GM23338 (cell line): Measurements from ENCODE around the gene CFB.

Experiments used
- CREB1 ChIP-seq: fragments of 250-450 bp; sonication (Bioruptor Pico); IDR thresholded peaks from 2 replicates; pipeline ENCODE4 v1.5.0; 2020; ENCODE audit warnings: low read depth, mild to moderate bottlenecking, moderate library complexity
- CTCF ChIP-seq, 2 experiments: fragments of 200-600 bp in 1 of 2; sonication (generic) in 1 of 2; conservative IDR thresholded peaks; 2 replicates each; pipeline versions ENCODE4 v1.5.1 to v1.6.1; 2016 to 2017; ENCODE audit warnings: antibody characterized with exemption in 2 of 2, low read depth in 2 of 2, mild to moderate bottlenecking in 2 of 2, moderate library complexity in 1 of 2
- EZH2 ChIP-seq: fragments of 200-600 bp; sonication (generic); IDR thresholded peaks from one replicate; pipeline ENCODE4 v1.8.0; 2017; ENCODE audit warnings: antibody characterized with exemption, mild to moderate bottlenecking, low read depth; ENCODE audit not compliant: unreplicated experiment
- EZH2phosphoT487 ChIP-seq: fragments of 200-600 bp; sonication (generic); IDR thresholded peaks from one replicate; pipeline ENCODE4 v1.8.1; 2018; ENCODE audit warnings: antibody characterized with exemption; ENCODE audit not compliant: unreplicated experiment
- JUNB ChIP-seq: IDR thresholded peaks from one replicate; pipeline ENCODE4 v1.6.1; 2016; ENCODE audit warnings: antibody characterized with exemption; ENCODE audit not compliant: unreplicated experiment
- POLR2AphosphoS5 ChIP-seq: IDR thresholded peaks from 2 replicates; pipeline ENCODE4 v1.6.1; 2016; ENCODE audit warnings: antibody characterized with exemption, low read depth
- ZNF114 ChIP-seq: fragments of 250-450 bp; sonication (Bioruptor Pico); IDR thresholded peaks from 2 replicates; pipeline ENCODE4 v1.5.0; 2020; ENCODE audit warnings: mild to moderate bottlenecking, moderate library complexity
- TF ChIP-seq, protein P1 (sequence below): IDR thresholded peaks from one replicate; pipeline ENCODE4 v1.6.1; 2018; ENCODE audit warnings: antibody characterized with exemption; ENCODE audit not compliant: unreplicated experiment
- TF ChIP-seq, protein P2 (sequence below): fragments of 250-450 bp; sonication (Bioruptor Pico); IDR thresholded peaks from 2 replicates; pipeline ENCODE4 v1.5.0; 2020; ENCODE audit warnings: mild to moderate bottlenecking, moderate library complexity

DNA sequence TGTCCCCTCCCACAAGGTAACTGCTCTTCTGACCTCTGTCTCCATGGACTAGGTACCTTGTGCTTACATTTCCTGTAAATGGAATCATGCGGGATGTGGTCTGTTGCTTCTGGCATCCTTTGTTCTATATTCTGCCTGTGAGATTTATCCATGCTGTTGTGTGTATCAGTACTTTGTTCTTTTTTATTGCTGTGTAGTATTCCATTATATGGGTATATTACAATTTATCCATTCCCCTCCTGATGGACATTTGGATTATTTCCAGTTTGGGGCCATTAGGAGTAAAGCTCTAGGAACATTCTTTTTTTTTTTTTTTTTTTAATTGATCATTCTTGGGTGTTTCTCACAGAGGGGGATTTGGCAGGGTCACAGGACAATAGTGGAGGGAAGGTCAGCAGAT, 14.9 kb upstream of the CFB start:
- TF ChIP-seq EZH2: no peak
- no peak for TF ChIP-seq JUNB
- no peak for TF ChIP-seq CTCF (conservative IDR thresholded peaks at IDR 0.05; ENCODE audit: low read depth in 2 of 2)
- no peak for TF ChIP-seq EZH2phosphoT487
- no peak for TF ChIP-seq POLR2AphosphoS5
- TF ChIP-seq, protein P1, sequence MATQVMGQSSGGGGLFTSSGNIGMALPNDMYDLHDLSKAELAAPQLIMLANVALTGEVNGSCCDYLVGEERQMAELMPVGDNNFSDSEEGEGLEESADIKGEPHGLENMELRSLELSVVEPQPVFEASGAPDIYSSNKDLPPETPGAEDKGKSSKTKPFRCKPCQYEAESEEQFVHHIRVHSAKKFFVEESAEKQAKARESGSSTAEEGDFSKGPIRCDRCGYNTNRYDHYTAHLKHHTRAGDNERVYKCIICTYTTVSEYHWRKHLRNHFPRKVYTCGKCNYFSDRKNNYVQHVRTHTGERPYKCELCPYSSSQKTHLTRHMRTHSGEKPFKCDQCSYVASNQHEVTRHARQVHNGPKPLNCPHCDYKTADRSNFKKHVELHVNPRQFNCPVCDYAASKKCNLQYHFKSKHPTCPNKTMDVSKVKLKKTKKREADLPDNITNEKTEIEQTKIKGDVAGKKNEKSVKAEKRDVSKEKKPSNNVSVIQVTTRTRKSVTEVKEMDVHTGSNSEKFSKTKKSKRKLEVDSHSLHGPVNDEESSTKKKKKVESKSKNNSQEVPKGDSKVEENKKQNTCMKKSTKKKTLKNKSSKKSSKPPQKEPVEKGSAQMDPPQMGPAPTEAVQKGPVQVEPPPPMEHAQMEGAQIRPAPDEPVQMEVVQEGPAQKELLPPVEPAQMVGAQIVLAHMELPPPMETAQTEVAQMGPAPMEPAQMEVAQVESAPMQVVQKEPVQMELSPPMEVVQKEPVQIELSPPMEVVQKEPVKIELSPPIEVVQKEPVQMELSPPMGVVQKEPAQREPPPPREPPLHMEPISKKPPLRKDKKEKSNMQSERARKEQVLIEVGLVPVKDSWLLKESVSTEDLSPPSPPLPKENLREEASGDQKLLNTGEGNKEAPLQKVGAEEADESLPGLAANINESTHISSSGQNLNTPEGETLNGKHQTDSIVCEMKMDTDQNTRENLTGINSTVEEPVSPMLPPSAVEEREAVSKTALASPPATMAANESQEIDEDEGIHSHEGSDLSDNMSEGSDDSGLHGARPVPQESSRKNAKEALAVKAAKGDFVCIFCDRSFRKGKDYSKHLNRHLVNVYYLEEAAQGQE: no peak
- TF ChIP-seq ZNF114 (CRISPR knock-in tag): no peak
- no peak for TF ChIP-seq CREB1 (CRISPR knock-in tag)
- TF ChIP-seq, protein P2, sequence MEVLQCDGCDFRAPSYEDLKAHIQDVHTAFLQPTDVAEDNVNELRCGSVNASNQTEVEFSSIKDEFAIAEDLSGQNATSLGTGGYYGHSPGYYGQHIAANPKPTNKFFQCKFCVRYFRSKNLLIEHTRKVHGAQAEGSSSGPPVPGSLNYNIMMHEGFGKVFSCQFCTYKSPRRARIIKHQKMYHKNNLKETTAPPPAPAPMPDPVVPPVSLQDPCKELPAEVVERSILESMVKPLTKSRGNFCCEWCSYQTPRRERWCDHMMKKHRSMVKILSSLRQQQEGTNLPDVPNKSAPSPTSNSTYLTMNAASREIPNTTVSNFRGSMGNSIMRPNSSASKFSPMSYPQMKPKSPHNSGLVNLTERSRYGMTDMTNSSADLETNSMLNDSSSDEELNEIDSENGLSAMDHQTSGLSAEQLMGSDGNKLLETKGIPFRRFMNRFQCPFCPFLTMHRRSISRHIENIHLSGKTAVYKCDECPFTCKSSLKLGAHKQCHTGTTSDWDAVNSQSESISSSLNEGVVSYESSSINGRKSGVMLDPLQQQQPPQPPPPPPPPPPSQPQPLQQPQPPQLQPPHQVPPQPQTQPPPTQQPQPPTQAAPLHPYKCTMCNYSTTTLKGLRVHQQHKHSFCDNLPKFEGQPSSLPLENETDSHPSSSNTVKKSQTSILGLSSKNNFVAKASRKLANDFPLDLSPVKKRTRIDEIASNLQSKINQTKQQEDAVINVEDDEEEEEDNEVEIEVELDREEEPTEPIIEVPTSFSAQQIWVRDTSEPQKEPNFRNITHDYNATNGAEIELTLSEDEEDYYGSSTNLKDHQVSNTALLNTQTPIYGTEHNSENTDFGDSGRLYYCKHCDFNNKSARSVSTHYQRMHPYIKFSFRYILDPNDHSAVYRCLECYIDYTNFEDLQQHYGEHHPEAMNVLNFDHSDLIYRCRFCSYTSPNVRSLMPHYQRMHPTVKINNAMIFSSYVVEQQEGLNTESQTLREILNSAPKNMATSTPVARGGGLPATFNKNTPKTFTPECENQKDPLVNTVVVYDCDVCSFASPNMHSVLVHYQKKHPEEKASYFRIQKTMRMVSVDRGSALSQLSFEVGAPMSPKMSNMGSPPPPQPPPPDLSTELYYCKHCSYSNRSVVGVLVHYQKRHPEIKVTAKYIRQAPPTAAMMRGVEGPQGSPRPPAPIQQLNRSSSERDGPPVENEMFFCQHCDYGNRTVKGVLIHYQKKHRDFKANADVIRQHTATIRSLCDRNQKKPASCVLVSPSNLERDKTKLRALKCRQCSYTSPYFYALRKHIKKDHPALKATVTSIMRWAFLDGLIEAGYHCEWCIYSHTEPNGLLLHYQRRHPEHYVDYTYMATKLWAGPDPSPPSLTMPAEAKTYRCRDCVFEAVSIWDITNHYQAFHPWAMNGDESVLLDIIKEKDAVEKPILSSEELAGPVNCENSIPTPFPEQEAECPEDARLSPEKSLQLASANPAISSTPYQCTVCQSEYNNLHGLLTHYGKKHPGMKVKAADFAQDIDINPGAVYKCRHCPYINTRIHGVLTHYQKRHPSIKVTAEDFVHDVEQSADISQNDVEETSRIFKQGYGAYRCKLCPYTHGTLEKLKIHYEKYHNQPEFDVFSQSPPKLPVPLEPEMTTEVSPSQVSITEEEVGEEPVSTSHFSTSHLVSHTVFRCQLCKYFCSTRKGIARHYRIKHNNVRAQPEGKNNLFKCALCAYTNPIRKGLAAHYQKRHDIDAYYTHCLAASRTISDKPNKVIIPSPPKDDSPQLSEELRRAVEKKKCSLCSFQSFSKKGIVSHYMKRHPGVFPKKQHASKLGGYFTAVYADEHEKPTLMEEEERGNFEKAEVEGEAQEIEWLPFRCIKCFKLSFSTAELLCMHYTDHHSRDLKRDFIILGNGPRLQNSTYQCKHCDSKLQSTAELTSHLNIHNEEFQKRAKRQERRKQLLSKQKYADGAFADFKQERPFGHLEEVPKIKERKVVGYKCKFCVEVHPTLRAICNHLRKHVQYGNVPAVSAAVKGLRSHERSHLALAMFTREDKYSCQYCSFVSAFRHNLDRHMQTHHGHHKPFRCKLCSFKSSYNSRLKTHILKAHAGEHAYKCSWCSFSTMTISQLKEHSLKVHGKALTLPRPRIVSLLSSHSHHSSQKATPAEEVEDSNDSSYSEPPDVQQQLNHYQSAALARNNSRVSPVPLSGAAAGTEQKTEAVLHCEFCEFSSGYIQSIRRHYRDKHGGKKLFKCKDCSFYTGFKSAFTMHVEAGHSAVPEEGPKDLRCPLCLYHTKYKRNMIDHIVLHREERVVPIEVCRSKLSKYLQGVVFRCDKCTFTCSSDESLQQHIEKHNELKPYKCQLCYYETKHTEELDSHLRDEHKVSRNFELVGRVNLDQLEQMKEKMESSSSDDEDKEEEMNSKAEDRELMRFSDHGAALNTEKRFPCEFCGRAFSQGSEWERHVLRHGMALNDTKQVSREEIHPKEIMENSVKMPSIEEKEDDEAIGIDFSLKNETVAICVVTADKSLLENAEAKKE (CRISPR knock-in tag): no peak
